ENCODE results near the gene WNT3A. TPM values are rescaled to one million over a fixed set of nuclear protein-coding genes. Genes with fewer than 3 reads are reported as not detected.
A peak's percentile ranks its signal among the peaks of the same experiment; 100 is the strongest.

WNT3A gene
- total RNA-seq, 2 donors from 2014 or later, result 0.11 to 0.46 TPM

- H3K27ac Mint-ChIP-seq, result no peak overlapping the region
- no peaks in the 10 kb centered on the region for H3K9me3 Mint-ChIP-seq
- Histone ChIP-seq H3K4me1 (ENCODE audit: control insufficient read depth, insufficient read depth, low read length) (no peaks in the 10 kb centered on the region), H3K27ac (ENCODE audit: low read depth, low read length) (no peak overlapping the region), H3K9ac (ENCODE audit: extremely low read depth, low read length, poor library complexity, severe bottlenecking) (no peak overlapping the region), H3K9me3 (ENCODE audit: control insufficient read depth, low read length) (no peaks in the 10 kb centered on the region), H3K4me3 (ENCODE audit: low read length) (no peak overlapping the region), H3K27me3 (ENCODE audit: control insufficient read depth, insufficient read depth, low read length, poor library complexity, severe bottlenecking) (peaks cover 51% of the 10 kb centered on the region), H3K36me3 (ENCODE audit: control insufficient read depth, insufficient read depth, low read length) (no peaks in the 10 kb centered on the region)
- 67 to 75% methylated on average over 2 to 3 of the region's 3 CpGs for WGBS, 2 experiments (ENCODE audit: insufficient coverage in 1 of 2, insufficient read length in 1 of 2)
- TF ChIP-seq CTCF (conservative IDR thresholded peaks at IDR 0.05), result no peak
- peaks cover 15% of the 10 kb centered on the region for H3K4me1 Mint-ChIP-seq
- H3K27me3 Mint-ChIP-seq (ENCODE audit: insufficient read depth), result peaks cover 51% of the 10 kb centered on the region
- H3K4me3 Mint-ChIP-seq, result no peak overlapping the region
- no peaks in the 10 kb centered on the region for H3K36me3 Mint-ChIP-seq (ENCODE audit: low read depth)
- no peak for DNase-seq
Observed at GRCh38 chr1:228070851-228071250, 64.1 kb downstream of the WNT3A start.

- Histone ChIP-seq H3K4me1 (ENCODE audit: control insufficient read depth, insufficient read depth, low read length) (no peaks in the 10 kb centered on the region), H3K9me3 (ENCODE audit: control insufficient read depth, low read length) (no peaks in the 10 kb centered on the region), H3K36me3 (ENCODE audit: control insufficient read depth, insufficient read depth, low read length) (no peaks in the 10 kb centered on the region), H3K27ac (ENCODE audit: low read depth, low read length) (no peak overlapping the region), H3K9ac (ENCODE audit: extremely low read depth, low read length, poor library complexity, severe bottlenecking) (no peak overlapping the region), H3K4me3 (ENCODE audit: low read length) (no peak overlapping the region), H3K27me3 (ENCODE audit: control insufficient read depth, insufficient read depth, low read length, poor library complexity, severe bottlenecking) (peaks cover 51% of the 10 kb centered on the region)
- DNase-seq, result no peak
- H3K36me3 Mint-ChIP-seq (ENCODE audit: low read depth), result no peaks in the 10 kb centered on the region
- peaks cover 6% of the 10 kb centered on the region for H3K4me1 Mint-ChIP-seq
- H3K9me3 Mint-ChIP-seq, result no peaks in the 10 kb centered on the region
- no peak overlapping the region for H3K27ac Mint-ChIP-seq
- peak; percentile 22 for TF ChIP-seq CTCF (conservative IDR thresholded peaks at IDR 0.05)
- WGBS, 2 experiments (ENCODE audit: insufficient coverage in 1 of 2, insufficient read length in 1 of 2), result 70 to 75% methylated on average over 7 of the region's 7 CpGs
- H3K27me3 Mint-ChIP-seq (ENCODE audit: insufficient read depth), result peaks cover 61% of the 10 kb centered on the region
- no peak overlapping the region for H3K4me3 Mint-ChIP-seq
Observed at GRCh38 chr1:228071839-228072657, 65.2 kb downstream of the WNT3A start.

GRCh38 chr1:228072658-228073043, 65.9 kb downstream of the WNT3A start:
- Mint-ChIP-seq H3K9me3 (no peaks in the 10 kb centered on the region), H3K36me3 (ENCODE audit: low read depth) (no peaks in the 10 kb centered on the region), H3K27ac (no peak overlapping the region), H3K4me3 (no peak overlapping the region), H3K27me3 (ENCODE audit: insufficient read depth) (peaks cover 67% of the 10 kb centered on the region), H3K4me1 (peaks cover 4% of the 10 kb centered on the region)
- H3K9me3 ChIP-seq (ENCODE audit: control insufficient read depth, low read length), result no peaks in the 10 kb centered on the region
- 89 to 94% methylated on average over 3 to 5 of the region's 5 CpGs for WGBS, 2 experiments (ENCODE audit: insufficient coverage in 1 of 2, insufficient read length in 1 of 2)
- H3K4me1 ChIP-seq (ENCODE audit: control insufficient read depth, insufficient read depth, low read length), result no peaks in the 10 kb centered on the region
- no peak overlapping the region for H3K9ac ChIP-seq (ENCODE audit: extremely low read depth, low read length, poor library complexity, severe bottlenecking)
- H3K36me3 ChIP-seq (ENCODE audit: control insufficient read depth, insufficient read depth, low read length), result no peaks in the 10 kb centered on the region
- peaks cover 48% of the 10 kb centered on the region for H3K27me3 ChIP-seq (ENCODE audit: control insufficient read depth, insufficient read depth, low read length, poor library complexity, severe bottlenecking)
- TF ChIP-seq CTCF (conservative IDR thresholded peaks at IDR 0.05), result no peak
- DNase-seq, result no peak
- H3K4me3 ChIP-seq (ENCODE audit: low read length), result no peak overlapping the region
- no peak overlapping the region for H3K27ac ChIP-seq (ENCODE audit: low read depth, low read length)
